ENCODE data around the gene IQGAP3.

IQGAP3 gene

DNA sequence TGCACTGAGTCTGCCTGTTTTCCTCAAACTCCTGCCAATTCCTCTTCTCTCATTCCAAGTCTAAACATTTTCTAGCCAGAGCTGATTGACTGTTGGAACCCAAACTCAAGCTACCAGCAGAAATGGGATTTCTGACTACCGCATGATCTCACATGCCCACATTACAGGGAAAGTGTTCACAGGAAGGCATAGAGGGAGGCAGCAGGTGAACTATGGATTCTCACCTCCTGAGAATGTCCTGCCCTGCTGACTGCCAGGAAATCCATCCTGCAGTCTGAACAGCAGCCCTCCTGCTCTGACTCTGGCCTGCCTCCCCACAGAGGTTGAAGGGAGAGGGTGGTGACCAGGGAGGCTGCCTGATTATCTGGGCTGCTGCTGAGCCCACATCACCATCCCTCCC is 22.5 kb downstream of the IQGAP3 start:
- H3K4me3 ChIP-seq (IDR thresholded peaks at IDR 0.05; ENCODE audit: insufficient read depth, low read depth, low read length): no peak overlapping the region
- TF ChIP-seq, protein P1, sequence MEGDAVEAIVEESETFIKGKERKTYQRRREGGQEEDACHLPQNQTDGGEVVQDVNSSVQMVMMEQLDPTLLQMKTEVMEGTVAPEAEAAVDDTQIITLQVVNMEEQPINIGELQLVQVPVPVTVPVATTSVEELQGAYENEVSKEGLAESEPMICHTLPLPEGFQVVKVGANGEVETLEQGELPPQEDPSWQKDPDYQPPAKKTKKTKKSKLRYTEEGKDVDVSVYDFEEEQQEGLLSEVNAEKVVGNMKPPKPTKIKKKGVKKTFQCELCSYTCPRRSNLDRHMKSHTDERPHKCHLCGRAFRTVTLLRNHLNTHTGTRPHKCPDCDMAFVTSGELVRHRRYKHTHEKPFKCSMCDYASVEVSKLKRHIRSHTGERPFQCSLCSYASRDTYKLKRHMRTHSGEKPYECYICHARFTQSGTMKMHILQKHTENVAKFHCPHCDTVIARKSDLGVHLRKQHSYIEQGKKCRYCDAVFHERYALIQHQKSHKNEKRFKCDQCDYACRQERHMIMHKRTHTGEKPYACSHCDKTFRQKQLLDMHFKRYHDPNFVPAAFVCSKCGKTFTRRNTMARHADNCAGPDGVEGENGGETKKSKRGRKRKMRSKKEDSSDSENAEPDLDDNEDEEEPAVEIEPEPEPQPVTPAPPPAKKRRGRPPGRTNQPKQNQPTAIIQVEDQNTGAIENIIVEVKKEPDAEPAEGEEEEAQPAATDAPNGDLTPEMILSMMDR (conservative IDR thresholded peaks at IDR 0.05; ENCODE audit: low read depth, low read length): no peak
- no peaks in the 10 kb centered on the region for H3K27me3 ChIP-seq (ENCODE audit: insufficient read depth, low read depth)
- H2AFZ ChIP-seq (ENCODE audit: low read depth): no peak overlapping the region
- H4K20me1 ChIP-seq (ENCODE audit: insufficient read depth): no peaks in the 10 kb centered on the region
- H3K36me3 ChIP-seq (ENCODE audit: insufficient read depth): no peaks in the 10 kb centered on the region
- H3K4me2 ChIP-seq: no peak overlapping the region
- H3K79me2 ChIP-seq (ENCODE audit: insufficient read depth, low read depth): no peaks in the 10 kb centered on the region
- no peak overlapping the region for H3K9ac ChIP-seq
- no peak overlapping the region for H3K27ac ChIP-seq
- no peaks in the 10 kb centered on the region for H3K4me1 ChIP-seq (ENCODE audit: low read depth, poor library complexity, severe bottlenecking)

DNA sequence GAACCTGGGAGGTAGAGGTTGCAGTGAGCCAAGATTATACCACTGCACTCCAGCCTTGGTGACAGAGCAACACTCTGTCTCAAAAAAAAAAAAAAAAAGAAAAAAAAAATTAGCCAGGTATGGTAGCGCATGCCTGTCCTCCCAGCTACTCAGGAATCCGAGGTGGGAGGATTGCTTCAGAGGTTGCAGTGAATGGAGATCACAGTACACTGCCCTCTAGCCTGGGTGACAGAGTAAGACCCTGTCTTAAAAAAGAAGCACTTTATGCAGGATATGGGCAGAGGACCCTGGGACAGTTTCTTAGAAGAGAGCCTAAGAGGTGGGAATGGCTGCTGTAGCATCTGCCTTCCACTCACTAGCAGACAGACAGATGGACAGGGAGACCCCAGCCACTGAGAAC is 23.0 kb downstream of the IQGAP3 start:
- H3K36me3 ChIP-seq (ENCODE audit: insufficient read depth): no peaks in the 10 kb centered on the region
- H3K27ac ChIP-seq: no peak overlapping the region
- H3K4me3 ChIP-seq (IDR thresholded peaks at IDR 0.05; ENCODE audit: insufficient read depth, low read depth, low read length): no peak overlapping the region
- no peak overlapping the region for H2AFZ ChIP-seq (ENCODE audit: low read depth)
- H3K4me1 ChIP-seq (ENCODE audit: low read depth, poor library complexity, severe bottlenecking): no peaks in the 10 kb centered on the region
- H3K27me3 ChIP-seq (ENCODE audit: insufficient read depth, low read depth): no peaks in the 10 kb centered on the region
- H3K4me2 ChIP-seq: no peak overlapping the region
- TF ChIP-seq, protein P1 (conservative IDR thresholded peaks at IDR 0.05; ENCODE audit: low read depth, low read length): no peak
- H4K20me1 ChIP-seq (ENCODE audit: insufficient read depth): no peaks in the 10 kb centered on the region
- H3K79me2 ChIP-seq (ENCODE audit: insufficient read depth, low read depth): no peaks in the 10 kb centered on the region
- no peak overlapping the region for H3K9ac ChIP-seq

DNA sequence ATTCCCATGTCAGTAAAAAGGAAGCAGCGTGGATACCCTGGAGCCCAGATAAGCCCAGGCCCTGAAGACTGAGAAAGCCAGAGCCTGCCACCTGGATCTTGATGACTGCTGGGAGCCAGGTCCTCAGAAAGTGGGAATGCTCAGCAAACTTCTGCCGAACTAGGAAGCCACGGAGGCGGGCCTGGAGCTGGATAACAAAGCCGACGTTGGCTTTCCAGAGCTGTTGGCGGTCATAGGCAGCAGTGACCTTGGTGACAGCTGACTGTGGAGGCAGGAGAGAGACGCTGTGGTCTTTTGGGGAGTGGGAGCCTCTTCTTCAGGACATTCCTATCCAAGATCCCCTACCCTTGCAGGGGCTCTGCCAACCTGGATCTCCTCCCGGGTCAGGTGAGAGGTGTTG is 24.4 kb downstream of the IQGAP3 start:
- Histone ChIP-seq H3K79me2 (ENCODE audit: insufficient read depth, low read depth) (no peaks in the 10 kb centered on the region), H2AFZ (ENCODE audit: low read depth) (no peak overlapping the region), H3K4me3 (IDR thresholded peaks at IDR 0.05; ENCODE audit: insufficient read depth, low read depth, low read length) (no peak overlapping the region), H3K27ac (no peak overlapping the region), H3K9ac (no peak overlapping the region), H4K20me1 (ENCODE audit: insufficient read depth) (no peaks in the 10 kb centered on the region), H3K4me2 (no peak overlapping the region), H3K27me3 (ENCODE audit: insufficient read depth, low read depth) (no peaks in the 10 kb centered on the region), H3K4me1 (ENCODE audit: low read depth, poor library complexity, severe bottlenecking) (no peaks in the 10 kb centered on the region), H3K36me3 (ENCODE audit: insufficient read depth) (no peaks in the 10 kb centered on the region)
- TF ChIP-seq, protein P1 (conservative IDR thresholded peaks at IDR 0.05; ENCODE audit: low read depth, low read length): no peak

DNA sequence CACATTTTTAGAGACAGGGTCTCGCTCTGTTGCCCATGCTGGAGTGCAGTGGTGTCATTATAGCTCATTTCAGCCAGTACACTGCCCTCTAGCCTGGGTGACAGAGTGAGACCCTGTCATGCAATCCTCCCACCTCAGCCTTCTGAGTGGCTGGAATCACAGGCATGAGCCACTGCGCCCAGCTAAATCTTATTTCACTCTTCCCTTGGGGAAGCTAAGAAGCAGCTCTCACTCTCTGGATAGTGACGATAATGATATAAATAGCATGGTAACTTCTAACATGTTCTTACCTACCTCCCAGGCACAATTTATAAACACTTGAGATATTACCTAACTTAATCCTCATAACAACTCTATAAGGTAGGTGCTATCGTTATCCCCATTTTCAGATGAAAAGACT is 24.9 kb downstream of the IQGAP3 start:
- Histone ChIP-seq H3K4me2 (no peak overlapping the region), H3K27me3 (ENCODE audit: insufficient read depth, low read depth) (no peaks in the 10 kb centered on the region), H3K9ac (no peak overlapping the region), H4K20me1 (ENCODE audit: insufficient read depth) (no peaks in the 10 kb centered on the region), H3K4me3 (IDR thresholded peaks at IDR 0.05; ENCODE audit: insufficient read depth, low read depth, low read length) (no peak overlapping the region), H2AFZ (ENCODE audit: low read depth) (no peak overlapping the region), H3K36me3 (ENCODE audit: insufficient read depth) (no peaks in the 10 kb centered on the region), H3K27ac (no peak overlapping the region), H3K79me2 (ENCODE audit: insufficient read depth, low read depth) (no peaks in the 10 kb centered on the region), H3K4me1 (ENCODE audit: low read depth, poor library complexity, severe bottlenecking) (no peaks in the 10 kb centered on the region)
- TF ChIP-seq, protein P1 (conservative IDR thresholded peaks at IDR 0.05; ENCODE audit: low read depth, low read length): no peak

DNA sequence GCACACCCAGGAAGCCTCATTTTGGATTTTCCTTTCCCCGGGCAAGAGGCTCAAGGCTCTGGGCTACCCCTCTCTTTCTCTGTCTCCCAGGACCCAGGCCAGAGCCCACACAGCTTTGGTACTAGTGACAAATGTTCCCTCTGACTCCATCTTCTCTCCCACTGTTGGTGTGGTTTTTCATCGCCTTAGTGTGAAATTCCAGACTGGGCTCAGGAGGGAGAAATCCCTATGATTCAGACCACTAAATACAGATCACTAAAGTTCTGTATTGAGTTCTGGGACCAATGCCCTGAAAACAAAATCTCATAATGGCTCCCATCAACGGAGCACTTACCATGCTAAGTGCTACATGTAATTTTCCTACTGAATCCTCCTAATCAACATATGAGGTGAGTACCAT is 26.1 kb downstream of the IQGAP3 start:
- Histone ChIP-seq H3K27ac (no peak overlapping the region), H3K4me2 (no peak overlapping the region), H3K9ac (no peak overlapping the region), H3K4me1 (ENCODE audit: low read depth, poor library complexity, severe bottlenecking) (no peaks in the 10 kb centered on the region), H3K36me3 (ENCODE audit: insufficient read depth) (no peaks in the 10 kb centered on the region), H3K79me2 (ENCODE audit: insufficient read depth, low read depth) (no peaks in the 10 kb centered on the region), H3K4me3 (IDR thresholded peaks at IDR 0.05; ENCODE audit: insufficient read depth, low read depth, low read length) (no peak overlapping the region), H3K27me3 (ENCODE audit: insufficient read depth, low read depth) (no peaks in the 10 kb centered on the region), H2AFZ (ENCODE audit: low read depth) (no peak overlapping the region), H4K20me1 (ENCODE audit: insufficient read depth) (no peaks in the 10 kb centered on the region)
- TF ChIP-seq, protein P1 (conservative IDR thresholded peaks at IDR 0.05; ENCODE audit: low read depth, low read length): no peak

All from KMS-11 (cell line).